ENCODE results near the gene KLRD1. TPM values are rescaled to one million over a fixed set of nuclear protein-coding genes. Genes with fewer than 3 reads are reported as not detected.

Gene KLRD1
- total and polyA plus RNA-seq, 2 of the 4 experiments (the other 2 are of a cell fraction): under 0.01 TPM

DNA sequence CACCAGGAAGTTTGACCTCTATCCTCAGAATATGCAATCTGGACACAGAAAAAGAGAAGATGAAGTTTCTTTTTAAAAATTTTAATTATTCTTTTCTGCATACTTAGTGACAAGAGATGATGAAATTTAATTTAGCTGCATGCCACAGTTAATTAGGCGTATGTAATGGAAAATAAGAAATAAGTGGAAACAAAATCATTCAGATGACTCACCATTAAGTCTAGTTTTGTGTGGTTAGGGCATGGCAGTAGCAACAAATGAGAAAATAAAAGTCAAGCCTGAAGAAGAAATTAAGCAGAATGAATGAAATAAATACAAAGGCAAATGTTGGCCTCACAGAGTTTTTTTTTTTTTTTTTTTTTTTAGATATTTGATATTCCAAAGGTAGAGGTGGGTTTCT, 30.9 kb upstream of the KLRD1 start:
- no peak overlapping the region for H3K9ac ChIP-seq (ENCODE audit: low read depth, low read length)
- ATAC-seq (ENCODE audit: low read depth) (no peak), DNase-seq (no peak)
- no peak overlapping the region for H3K14ac ChIP-seq (replicated peaks; ENCODE audit: low read depth, low read length)
- no peaks in the 10 kb centered on the region for H4K20me1 ChIP-seq (ENCODE audit: insufficient read depth, low read length)
- no peak overlapping the region for H2BK15ac ChIP-seq (ENCODE audit: low read depth, low read length)
- CTCF ChIA-PET: interaction anchor here (0.6 kb wide), 1 partner anchor 333 kb away, joined by 6 read pairs; no protein-coding TSS in a partner anchor
- no peak overlapping the region for H3K23ac ChIP-seq (ENCODE audit: low read depth, low read length)
- H2AFZ ChIP-seq (replicated peaks; ENCODE audit: low read length, poor library complexity): no peak overlapping the region
- intact Hi-C loops (cut with micrococcal nuclease) (no loop called here), in situ Hi-C loops (cut with MboI; ENCODE audit: low sequenced_read_pairs) (no loop called here), dilution Hi-C loops (cut with HindIII; ENCODE audit: low sequenced_read_pairs, unreplicated experiment) (no loop called here)
- no peak overlapping the region for H2BK5ac ChIP-seq (ENCODE audit: low read depth, low read length, poor library complexity, severe bottlenecking)
- H3K4me2 ChIP-seq (ENCODE audit: low read depth, low read length): no peak overlapping the region
- WGBS, 2 experiments (ENCODE audit: extremely low coverage in 2 of 2, insufficient read length in 1 of 2): no CpG with 5 or more reads among the region's 1 CpG
- no peaks in the 10 kb centered on the region for H3K79me1 ChIP-seq (ENCODE audit: low read depth in 1 of 2, low read length in 2 of 2)
- H3K4me1 ChIP-seq (ENCODE audit: control insufficient read depth, insufficient read depth, low read length): no peaks in the 10 kb centered on the region
- no peak overlapping the region for H2AK5ac ChIP-seq (ENCODE audit: low read depth, low read length)
- no peak overlapping the region for H3K18ac ChIP-seq (ENCODE audit: low read depth, low read length)
- no peak overlapping the region for H3K4me3 ChIP-seq (ENCODE audit: insufficient read depth, low read depth, low read length)
- H3K56ac ChIP-seq (ENCODE audit: extremely low read depth, insufficient read depth, low read length): no peak overlapping the region
- no peaks in the 10 kb centered on the region for H3K9me1 ChIP-seq (ENCODE audit: insufficient read depth, low read length)
- no peaks in the 10 kb centered on the region for H3K36me3 ChIP-seq (ENCODE audit: control insufficient read depth, insufficient read depth, low read length)
- no peak overlapping the region for H4K8ac ChIP-seq (ENCODE audit: low read depth in 2 of 2, low read length in 2 of 2)
- H2BK20ac ChIP-seq (ENCODE audit: low read depth, low read length): no peak overlapping the region
- H3K27me3 ChIP-seq (ENCODE audit: control insufficient read depth, insufficient read depth, low read length): 0 out of 2 replicates have a peak, but pooled peaks cover 2% of the 10 kb centered on the region
- H3K4ac ChIP-seq (ENCODE audit: low read depth, low read length): no peak overlapping the region
- no TSS peak for BruUV-seq (replicated peaks)
- H2BK120ac ChIP-seq (ENCODE audit: low read depth, low read length): no peak overlapping the region
- no peak overlapping the region for H4K91ac ChIP-seq (ENCODE audit: insufficient read depth, low read depth, low read length)
- POLR2A ChIA-PET (ENCODE audit: unreplicated experiment): no interaction called here
- TF ChIP-seq RAD21 (IDR thresholded peaks at IDR 0.05; ENCODE audit: low read length): no peak
- TF ChIP-seq POLR2A (IDR thresholded peaks at IDR 0.05; ENCODE audit: low read depth, low read length): no peak
- TF ChIP-seq MAFK (IDR thresholded peaks at IDR 0.05; ENCODE audit: low read depth, low read length): no peak
- TF ChIP-seq CEBPB (IDR thresholded peaks at IDR 0.05; ENCODE audit: low read depth, low read length): no peak
- TF ChIP-seq NFE2L2 (IDR thresholded peaks at IDR 0.05; ENCODE audit: low read depth, low read length): no peak
- no peak for TF ChIP-seq SMC3 (IDR thresholded peaks at IDR 0.05; ENCODE audit: low read depth, low read length)
- TF ChIP-seq, protein P1, sequence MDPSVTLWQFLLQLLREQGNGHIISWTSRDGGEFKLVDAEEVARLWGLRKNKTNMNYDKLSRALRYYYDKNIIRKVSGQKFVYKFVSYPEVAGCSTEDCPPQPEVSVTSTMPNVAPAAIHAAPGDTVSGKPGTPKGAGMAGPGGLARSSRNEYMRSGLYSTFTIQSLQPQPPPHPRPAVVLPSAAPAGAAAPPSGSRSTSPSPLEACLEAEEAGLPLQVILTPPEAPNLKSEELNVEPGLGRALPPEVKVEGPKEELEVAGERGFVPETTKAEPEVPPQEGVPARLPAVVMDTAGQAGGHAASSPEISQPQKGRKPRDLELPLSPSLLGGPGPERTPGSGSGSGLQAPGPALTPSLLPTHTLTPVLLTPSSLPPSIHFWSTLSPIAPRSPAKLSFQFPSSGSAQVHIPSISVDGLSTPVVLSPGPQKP (IDR thresholded peaks at IDR 0.05; ENCODE audit: borderline replicate concordance, low read depth, low read length): no peak
- no peak for TF ChIP-seq RFX5 (IDR thresholded peaks at IDR 0.05; ENCODE audit: low read depth, low read length)
- TF ChIP-seq BHLHE40 (IDR thresholded peaks at IDR 0.05; ENCODE audit: low read depth, low read length): no peak
- no peak overlapping the region for H2AK9ac ChIP-seq (replicated peaks; ENCODE audit: low read depth, low read length, poor library complexity)
- H3K9me3 ChIP-seq (ENCODE audit: control insufficient read depth, insufficient read depth, low read length): no peaks in the 10 kb centered on the region
- H3K27ac ChIP-seq (ENCODE audit: insufficient read depth, low read length): no peak overlapping the region
- no peak overlapping the region for H4K5ac ChIP-seq (ENCODE audit: low read depth, low read length)
